HG02943 (cell line): Measurements from ENCODE around the gene BCAS3.

Experiments
- ATAC-seq: cut with Tn5 transposase; IDR thresholded peaks from one replicate; pipeline ENCODE4 v1.9.1; 2021; ENCODE audit warnings: mild to moderate bottlenecking, low read depth, moderate library complexity; ENCODE audit not compliant: unreplicated experiment

The BCAS3 gene

DNA sequence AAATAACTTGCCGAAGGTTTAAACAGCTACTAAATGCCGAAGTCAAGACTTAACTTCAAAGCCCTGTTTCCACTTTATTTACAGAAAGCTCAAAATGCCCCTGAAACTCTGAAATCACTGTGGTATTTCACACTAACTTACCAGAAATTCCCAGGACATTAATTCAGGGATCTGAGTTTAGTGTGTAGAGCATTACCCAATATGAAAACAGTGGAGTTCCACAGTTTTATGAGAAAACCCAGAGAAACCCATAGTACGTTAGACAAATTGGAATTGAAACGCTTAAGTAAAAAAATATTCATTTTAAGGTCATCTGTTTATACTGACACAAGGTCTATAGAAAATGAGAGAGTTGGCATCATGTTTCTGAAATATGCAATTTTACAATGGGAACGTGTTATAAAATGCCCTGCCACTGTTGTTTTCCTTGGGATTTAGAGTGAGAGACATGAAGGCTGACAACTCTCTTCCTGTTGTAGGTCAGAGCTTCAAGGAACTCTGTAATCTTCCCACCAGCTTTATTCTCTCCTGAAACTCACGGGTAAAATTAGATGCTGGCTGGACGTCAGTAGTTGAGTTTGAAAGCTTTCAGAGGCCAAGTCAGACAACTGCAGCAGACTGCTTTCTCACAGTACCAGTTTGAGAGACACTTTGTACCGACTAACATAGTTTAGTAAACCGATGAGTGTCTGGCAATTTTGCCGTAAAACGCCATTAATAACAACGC is 582.6 kb downstream of the BCAS3 start:
- no peak for ATAC-seq

DNA sequence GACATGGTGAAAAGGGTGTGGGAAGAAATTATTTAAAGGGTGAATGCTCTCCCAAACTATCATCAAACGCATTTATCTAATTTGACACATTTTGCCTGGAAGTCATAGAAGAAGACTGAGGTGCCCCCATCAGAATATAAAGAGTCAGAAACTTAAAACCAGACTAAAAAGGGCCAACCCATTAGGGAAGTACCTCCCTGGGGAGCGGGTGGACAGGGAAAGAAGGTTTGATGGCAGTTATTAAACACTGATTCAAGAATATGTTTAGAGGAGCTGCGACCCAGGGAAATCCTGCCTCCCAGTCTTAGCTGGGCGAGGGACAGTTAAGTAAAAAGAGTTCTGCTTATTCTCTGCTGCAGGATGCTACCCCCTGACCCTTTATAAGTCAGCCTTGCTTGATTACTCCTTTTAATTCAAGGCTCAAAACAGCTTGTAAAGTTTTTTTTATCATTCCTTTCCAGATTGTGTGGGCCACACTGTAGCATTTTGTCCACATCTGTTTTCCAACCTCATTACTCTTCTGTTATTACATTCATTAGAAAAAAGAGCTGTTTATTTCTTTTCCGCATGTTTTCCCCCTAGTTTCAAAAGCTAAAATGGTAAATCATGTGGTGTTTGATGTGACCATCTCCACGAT is 583.5 kb downstream of the BCAS3 start:
- ATAC-seq: no peak

GRCh38 chr17:61265397-61265796 is 587.7 kb downstream of the BCAS3 start:
- ATAC-seq: no peak

DNA sequence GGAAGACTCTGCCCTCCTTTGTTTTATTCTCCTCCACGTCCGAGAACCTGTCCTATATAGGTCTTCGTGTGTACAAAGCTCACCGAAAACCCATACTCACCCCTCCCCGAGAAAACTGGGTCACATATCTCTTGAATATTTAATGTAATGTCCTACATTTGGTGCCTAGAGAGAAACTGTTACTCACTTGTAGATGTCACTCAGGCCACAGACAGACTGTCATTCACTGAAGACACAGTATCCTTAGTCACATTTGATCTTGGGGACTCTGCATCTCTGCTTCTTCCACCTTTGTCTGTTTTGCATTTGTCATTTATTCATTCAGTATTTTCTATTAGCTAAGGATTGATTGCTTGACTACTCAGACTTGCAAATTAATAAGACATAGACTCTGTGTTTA is 590.2 kb downstream of the BCAS3 start:
- no peak for ATAC-seq

- ATAC-seq: no peak
Observed at GRCh38 chr17:61275395-61275794, 597.7 kb downstream of the BCAS3 start.

GRCh38 chr17:61276806-61277205 is 599.2 kb downstream of the BCAS3 start:
- no peak for ATAC-seq

DNA sequence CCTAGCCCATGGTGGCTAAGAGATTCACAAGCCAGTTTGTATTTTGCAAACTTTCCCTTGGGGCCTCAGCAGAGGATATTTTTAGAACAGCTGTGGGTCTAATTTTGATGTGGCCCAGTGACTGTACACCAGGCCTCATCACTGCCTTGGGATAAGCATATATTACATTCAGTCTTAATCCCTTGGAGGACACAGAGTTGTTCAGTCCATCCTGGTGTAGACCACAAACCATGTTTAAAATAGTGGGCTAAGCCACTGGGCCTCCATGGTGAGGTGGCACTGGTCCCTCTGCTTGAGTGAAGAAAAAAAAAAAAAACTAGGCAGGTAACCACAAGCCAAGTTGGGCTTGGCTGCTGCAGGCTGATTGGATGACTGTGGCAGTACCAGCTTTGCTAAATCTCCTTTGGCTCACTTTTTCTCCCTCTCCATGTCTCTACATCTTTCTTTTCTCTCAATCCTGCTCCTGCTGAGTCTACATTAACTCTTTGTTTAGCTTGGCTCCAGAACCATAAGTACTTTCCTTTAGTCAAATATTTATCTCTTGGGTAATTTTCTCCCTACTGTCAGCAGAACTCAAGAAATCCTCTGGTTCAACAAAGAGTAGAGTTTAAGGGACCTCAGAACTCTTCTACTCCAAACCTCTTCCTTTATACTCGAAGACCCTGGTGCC is 602.0 kb downstream of the BCAS3 start:
- no peak for ATAC-seq

DNA sequence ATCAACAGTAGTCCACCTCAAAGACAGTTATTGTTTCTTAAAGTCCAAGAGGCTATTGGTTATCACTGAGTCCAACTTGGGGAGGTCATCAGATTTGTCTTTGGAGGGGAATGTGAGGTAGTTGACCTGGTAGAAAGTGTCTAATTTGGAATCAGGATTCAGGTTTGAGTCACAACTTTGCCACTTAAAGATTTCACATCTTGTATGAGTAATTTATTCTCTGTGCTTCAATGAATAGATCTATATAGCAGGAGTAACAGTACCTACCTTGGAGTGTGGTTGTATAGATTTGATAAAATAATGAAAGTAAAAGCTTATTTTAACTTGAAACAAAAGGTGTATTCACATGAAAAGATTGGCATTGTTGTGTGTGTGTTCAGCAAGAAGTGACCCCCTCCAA is 602.7 kb downstream of the BCAS3 start:
- ATAC-seq: no peak

DNA sequence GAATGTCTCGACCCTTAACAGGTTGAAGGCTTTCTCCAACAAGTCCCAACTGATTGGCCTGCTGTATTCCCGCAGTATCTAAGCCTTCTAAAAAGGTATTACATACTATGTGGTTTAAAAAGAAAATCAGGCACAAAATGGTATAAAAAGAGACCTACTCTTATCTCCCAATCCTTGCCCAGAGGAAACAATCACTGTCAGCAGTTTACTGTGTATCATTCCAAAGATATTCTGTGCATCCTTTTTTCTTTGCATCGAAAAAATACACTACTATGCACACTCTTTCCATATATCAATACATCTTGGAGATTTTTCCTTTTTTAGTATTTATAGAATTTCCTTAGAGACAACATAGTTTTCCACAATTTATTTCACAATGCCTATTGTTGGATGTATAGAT is 603.2 kb downstream of the BCAS3 start:
- ATAC-seq: no peak

GRCh38 chr17:61282377-61282776 is 604.7 kb downstream of the BCAS3 start:
- ATAC-seq: no peak

DNA sequence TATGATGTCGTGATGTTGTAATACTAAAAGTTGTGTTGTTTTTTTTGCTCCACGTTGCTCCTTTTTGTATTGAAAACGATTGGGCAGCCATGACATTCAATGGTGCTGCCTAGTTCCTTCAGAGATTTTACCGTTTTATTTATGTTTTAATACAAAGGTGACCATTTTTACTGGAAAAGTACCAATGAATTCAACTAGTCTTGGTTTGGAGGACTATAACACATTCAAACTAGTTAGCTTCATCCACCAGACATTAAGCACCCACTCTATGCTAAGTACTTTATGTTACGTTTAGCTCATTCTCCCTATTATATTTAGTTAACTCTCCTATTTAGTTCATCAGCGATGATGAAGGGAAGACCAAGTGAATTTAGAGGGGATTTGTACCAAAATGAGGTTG is 605.4 kb downstream of the BCAS3 start:
- no peak for ATAC-seq

DNA sequence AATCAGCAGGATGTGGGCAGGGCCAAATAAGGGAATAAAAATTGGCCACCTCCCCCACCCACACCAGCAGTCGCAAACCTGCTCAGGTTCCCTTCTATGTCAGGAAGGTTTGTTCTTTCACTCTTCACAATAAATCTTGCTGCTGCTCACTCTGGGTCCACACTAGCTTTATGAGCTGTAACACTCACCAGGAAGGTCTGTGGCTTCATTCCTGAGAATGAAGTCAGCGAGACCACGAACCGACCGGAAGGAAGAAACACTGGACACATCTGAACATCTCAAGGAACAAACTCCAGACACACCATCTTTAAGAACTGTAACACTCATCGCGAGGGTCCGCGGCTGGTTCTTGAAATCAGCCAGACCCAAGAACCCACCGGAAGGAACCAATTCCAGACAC is 606.5 kb downstream of the BCAS3 start:
- ATAC-seq: no peak

DNA sequence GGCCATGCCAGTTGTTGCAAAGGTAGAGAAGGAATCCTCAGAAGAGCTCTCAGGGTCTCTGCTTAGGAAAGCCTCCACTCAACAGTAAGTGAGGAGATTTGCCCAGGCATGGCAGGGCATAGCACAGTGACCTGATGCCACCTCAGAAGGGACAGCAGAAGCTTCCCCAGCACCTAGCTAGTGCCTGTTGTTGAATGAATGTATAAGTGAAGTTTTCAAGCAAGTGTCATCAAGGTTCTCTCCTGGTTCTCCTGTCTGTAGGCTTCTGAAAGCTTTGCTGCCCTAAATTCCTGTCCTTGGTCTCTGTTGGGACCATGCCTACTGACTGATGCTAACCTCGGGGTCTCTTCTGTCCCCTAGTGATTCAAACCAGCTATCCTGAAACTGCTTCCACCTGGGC is 607.1 kb downstream of the BCAS3 start:
- no peak for ATAC-seq

- no peak for ATAC-seq
Observed at GRCh38 chr17:61285526-61286320, 608.1 kb downstream of the BCAS3 start.

DNA sequence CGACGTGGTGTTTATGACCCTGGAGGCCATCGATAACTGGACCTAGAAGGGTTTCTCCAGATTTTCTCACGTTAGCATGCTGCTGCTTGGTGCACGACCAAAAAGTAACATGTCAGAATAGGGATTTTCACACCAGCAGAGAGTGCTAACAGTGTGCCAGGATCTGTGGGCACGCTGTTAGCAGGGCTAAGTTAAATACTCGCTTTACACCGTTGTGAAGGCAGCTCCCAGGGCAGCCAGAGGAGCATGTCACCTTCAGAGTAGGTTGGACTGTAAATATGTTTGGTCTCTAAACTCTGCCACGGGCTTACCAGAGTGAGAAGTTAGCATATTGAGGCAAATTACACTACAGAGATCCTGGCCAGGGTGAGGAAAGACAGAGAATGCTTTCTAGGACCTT is 608.8 kb downstream of the BCAS3 start:
- no peak for ATAC-seq

DNA sequence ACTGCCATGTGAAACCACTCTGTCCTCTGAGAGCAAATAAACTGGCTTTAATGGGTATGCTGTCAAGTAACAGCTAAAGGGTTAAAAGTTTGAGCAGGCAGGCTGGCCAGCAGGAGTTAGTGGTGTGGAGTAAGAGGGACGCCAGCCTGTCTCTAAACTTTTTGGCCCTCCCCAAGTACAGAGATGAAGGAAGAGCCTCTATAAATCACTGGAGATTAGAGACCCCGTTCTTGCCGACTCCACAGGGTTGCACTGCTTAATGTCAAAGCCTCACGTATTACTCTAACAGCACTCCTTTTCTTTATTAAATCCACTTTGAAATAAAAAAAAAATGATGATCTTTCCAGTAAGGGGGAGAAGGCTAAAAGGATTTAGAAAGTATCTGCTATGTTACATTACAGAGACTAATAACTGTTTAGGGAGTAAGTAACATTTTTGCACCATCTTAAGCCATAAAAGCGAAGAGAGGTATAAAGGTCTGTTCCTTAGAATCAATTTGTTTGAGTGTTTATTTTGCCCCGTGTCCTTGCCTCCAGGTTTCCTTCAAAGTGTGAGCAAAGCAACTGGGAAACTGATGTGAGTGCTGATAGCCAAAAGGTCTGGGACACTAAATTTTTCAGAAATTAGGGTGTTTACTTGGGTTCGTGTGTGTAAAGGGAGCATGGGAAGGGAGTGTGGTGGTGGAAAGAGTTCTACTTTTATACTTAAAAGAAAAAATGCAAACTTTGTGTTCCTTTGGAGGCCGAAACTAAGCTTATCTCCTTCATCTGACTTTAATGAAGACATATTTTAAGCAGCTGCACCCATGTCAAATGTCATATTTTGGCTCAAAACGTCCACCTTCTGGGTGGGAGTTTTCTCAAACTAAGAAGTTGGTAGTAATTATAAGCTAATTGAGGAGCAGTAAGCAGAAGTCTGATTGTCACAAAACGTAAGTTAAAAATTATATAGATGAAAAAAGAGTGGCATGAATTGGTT is 612.0 kb downstream of the BCAS3 start:
- no peak for ATAC-seq

- no peak for ATAC-seq
Observed at GRCh38 chr17:61291451-61292285, 614.0 kb downstream of the BCAS3 start.

DNA sequence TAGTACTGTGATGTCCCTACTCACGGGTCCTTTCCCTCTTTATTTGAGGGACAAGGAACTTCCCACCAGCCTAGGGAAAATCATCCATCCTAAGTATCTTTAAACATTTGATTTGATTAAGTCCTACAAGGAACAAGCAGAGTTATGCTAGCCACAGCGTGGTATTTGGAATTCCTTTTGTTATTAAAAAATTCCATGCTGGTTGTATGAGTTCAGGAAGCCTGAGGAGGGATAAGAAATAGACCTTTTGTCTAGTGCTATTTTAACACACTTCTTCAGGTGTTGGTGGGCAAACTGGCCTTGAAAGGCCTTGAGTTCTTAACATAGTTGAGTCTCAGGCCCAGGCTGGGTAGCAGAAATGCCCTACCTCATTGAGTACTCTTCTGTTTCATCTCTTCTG is 616.6 kb downstream of the BCAS3 start:
- ATAC-seq: no peak

- no peak for ATAC-seq
Observed at GRCh38 chr17:61294777-61295176, 617.1 kb downstream of the BCAS3 start.
